ENCODE data around the gene SPP1.
"Not testable (repeated sequence)": the region's sequence is repeated elsewhere in the genome, so short reads cannot be mapped to it uniquely, and the experiment has no call there.

The SPP1 gene

GRCh38 chr4:87995435-87995834, 19.9 kb downstream of the SPP1 start:
- DNase-seq: no peak

GRCh38 chr4:87999191-87999691, 23.7 kb downstream of the SPP1 start:
- not testable (repeated sequence) for DNase-seq

GRCh38 chr4:88001871-88002270, 26.4 kb downstream of the SPP1 start:
- no peak for DNase-seq

GRCh38 chr4:88002786-88003185, 27.3 kb downstream of the SPP1 start:
- no peak for DNase-seq

GRCh38 chr4:88003261-88003660, 27.7 kb downstream of the SPP1 start:
- no peak for DNase-seq

- DNase-seq: no peak
Measured at GRCh38 chr4:88005076-88005475, 29.6 kb downstream of the SPP1 start.

GRCh38 chr4:88005946-88006345, 30.4 kb downstream of the SPP1 start:
- no peak for DNase-seq

- no peak for DNase-seq
Measured at GRCh38 chr4:88006956-88007303, 31.4 kb downstream of the SPP1 start.

- peak; percentile 89 for DNase-seq
Measured at GRCh38 chr4:88007304-88008121, 32.0 kb downstream of the SPP1 start, which contains the start of gene PKD2. PKD2 (plus strand) TSS chr4:88007635; CDS start chr4:88007734, 99 bp downstream.

- DNase-seq: peak; percentile 69
Measured at GRCh38 chr4:88008122-88008742, 32.7 kb downstream of the SPP1 start.

- DNase-seq: no peak
Measured at GRCh38 chr4:88008743-88009171, 33.2 kb downstream of the SPP1 start.

- DNase-seq: no peak
Measured at GRCh38 chr4:88009871-88010270, 34.4 kb downstream of the SPP1 start.

GRCh38 chr4:88010966-88011365, 35.5 kb downstream of the SPP1 start:
- DNase-seq: no peak

- DNase-seq: no peak
Measured at GRCh38 chr4:88012647-88013046, 37.1 kb downstream of the SPP1 start.

GRCh38 chr4:88014386-88014905, 38.9 kb downstream of the SPP1 start:
- DNase-seq: no peak

GRCh38 chr4:88015659-88016295, 40.3 kb downstream of the SPP1 start:
- no peak for DNase-seq

- DNase-seq: no peak
Measured at GRCh38 chr4:88017516-88018297, 42.2 kb downstream of the SPP1 start.

GRCh38 chr4:88018466-88018865, 43.0 kb downstream of the SPP1 start:
- DNase-seq: no peak

GRCh38 chr4:88021824-88022223, 46.3 kb downstream of the SPP1 start:
- no peak for DNase-seq

GRCh38 chr4:88022289-88022688, 46.8 kb downstream of the SPP1 start:
- DNase-seq: no peak

GRCh38 chr4:88025868-88026661, 50.6 kb downstream of the SPP1 start:
- not testable (repeated sequence) for DNase-seq
